ENCODE data around the gene ANKRD33B.
A peak's percentile ranks its signal among the peaks of the same experiment; 100 is the strongest.

ANKRD33B gene

DNA sequence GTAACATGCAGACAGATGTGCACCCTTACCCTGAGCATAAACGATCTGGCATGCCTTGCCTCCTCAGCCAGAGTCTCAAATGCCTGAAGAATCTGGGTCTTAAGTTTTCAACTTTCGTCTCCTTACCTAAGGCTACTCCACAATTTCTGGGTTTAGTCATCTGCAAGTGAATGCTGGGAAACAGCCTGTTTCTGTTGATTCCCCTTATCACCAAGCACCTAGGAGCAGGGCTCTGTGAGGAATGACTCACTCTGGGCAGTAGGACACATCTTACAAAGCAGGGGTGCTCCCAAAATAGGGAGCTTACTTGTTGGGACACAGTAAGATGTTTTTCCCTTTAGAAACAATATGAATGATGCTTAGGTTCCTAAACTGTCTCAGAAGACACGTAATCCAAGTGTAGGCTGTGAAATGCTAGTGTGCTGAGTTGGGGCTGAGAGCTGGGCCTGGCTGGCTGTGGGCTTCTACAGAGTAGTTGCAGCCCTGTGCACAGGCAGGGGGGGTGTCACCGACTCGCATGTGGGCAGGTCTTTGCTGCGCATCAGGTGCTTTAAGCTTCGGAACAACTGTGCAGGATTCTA is 139.1 kb downstream of the ANKRD33B start:
- DNase-seq = no peak

GRCh38 chr5:10703676-10704075 is 139.8 kb downstream of the ANKRD33B start:
- DNase-seq = no peak

- peak; percentile 58 for DNase-seq
Observed at GRCh38 chr5:10704949-10705621, 141.2 kb downstream of the ANKRD33B start.

DNA sequence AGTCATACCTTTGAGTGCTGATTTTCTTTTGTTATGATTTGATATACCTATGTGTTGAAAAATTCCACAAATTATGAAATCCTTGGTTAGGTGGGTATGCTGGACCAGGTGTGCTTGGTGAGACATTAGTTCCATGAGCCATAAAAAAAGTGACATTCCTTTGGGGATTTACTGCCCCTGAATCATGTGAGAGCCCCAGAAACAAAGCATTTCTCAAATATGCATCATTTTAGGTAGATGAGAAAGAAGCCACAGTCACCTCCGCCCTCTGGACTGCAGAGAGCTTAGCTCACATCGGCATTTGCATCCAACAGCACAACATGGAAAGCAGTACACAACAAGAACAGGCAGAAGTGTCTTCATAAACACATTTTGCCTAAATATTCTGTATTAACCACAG is 141.9 kb downstream of the ANKRD33B start:
- no peak for DNase-seq

GRCh38 chr5:10706326-10706725 is 142.5 kb downstream of the ANKRD33B start:
- DNase-seq = no peak
